ENCODE measurements around the gene GRIN2A. TPM values are rescaled to one million over a fixed set of nuclear protein-coding genes. Genes with fewer than 3 reads are reported as not detected.

GRIN2A gene
- total RNA-seq, 1 donor from 2014 or later = under 0.01 TPM

DNA sequence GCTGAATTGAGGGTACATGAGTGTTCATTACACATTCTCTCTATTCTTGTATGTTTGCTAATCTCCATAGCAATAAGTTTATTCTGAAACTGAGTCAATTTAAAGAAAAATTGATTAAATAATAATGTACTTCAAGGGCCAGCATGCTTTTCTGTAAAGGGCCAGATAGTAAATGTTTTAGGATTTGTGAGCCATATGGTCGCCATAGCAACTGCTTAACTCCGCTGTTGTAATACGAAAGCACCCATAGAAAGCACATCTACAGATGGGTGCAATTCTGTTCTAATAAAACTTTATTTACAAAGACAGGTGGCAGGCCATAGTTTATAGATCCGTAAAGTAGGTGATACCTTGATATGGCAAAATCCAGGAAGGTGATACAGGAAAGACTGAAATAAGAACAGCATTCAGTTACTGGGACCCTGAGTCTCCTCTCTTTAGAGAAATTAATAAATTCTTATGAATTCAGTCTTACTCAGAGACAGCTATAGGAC is 36.6 kb downstream of the GRIN2A start:
- H3K36me3 ChIP-seq (ENCODE audit: control insufficient read depth, insufficient read depth, low read length) = no peaks in the 10 kb centered on the region
- DNase-seq (ENCODE audit: low read depth) = no peak
- no peaks in the 10 kb centered on the region for H3K27me3 ChIP-seq (ENCODE audit: control insufficient read depth, insufficient read depth, low read length)
- no peak overlapping the region for H3K4me3 ChIP-seq (ENCODE audit: low read depth, low read length)
- TF ChIP-seq CTCF (IDR thresholded peaks at IDR 0.05; ENCODE audit: insufficient read depth, low read length, poor library complexity, severe bottlenecking) = no peak

GRCh38 chr16:10141671-10142070 is 40.6 kb downstream of the GRIN2A start:
- no peak for DNase-seq (ENCODE audit: low read depth)
- Histone ChIP-seq H3K27me3 (ENCODE audit: control insufficient read depth, insufficient read depth, low read length) (no peaks in the 10 kb centered on the region), H3K4me3 (ENCODE audit: low read depth, low read length) (no peak overlapping the region), H3K36me3 (ENCODE audit: control insufficient read depth, insufficient read depth, low read length) (no peaks in the 10 kb centered on the region)
- no peak for TF ChIP-seq CTCF (IDR thresholded peaks at IDR 0.05; ENCODE audit: insufficient read depth, low read length, poor library complexity, severe bottlenecking)

DNA sequence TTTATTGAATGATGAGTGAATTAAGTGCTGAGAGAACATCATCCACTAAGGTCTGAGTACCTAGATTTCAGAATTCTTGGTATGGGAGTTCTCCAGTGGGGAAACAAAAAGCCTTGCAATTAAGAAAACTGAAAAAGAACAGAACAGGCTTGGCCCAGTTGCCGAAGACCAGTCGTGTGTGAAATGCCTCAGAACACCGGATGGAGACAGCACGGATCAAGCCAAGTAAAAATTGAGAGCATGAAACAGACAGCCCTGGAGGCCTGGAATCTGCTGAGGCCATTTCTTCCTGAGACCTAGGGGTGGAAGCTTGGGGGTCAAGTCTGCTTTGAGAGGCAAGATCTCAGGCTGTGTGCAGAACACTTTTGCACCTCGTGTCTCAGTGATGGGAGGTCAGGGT is 43.3 kb downstream of the GRIN2A start:
- TF ChIP-seq CTCF (IDR thresholded peaks at IDR 0.05; ENCODE audit: insufficient read depth, low read length, poor library complexity, severe bottlenecking) = no peak

GRCh38 chr16:10137341-10137740 is 44.9 kb downstream of the GRIN2A start:
- no peak for DNase-seq (ENCODE audit: low read depth)
- Histone ChIP-seq H3K4me3 (ENCODE audit: low read depth, low read length) (no peak overlapping the region), H3K27me3 (ENCODE audit: control insufficient read depth, insufficient read depth, low read length) (no peaks in the 10 kb centered on the region), H3K36me3 (ENCODE audit: control insufficient read depth, insufficient read depth, low read length) (no peaks in the 10 kb centered on the region)
- no peak for TF ChIP-seq CTCF (IDR thresholded peaks at IDR 0.05; ENCODE audit: insufficient read depth, low read length, poor library complexity, severe bottlenecking)

More for the DNA sequence above, 43.3 kb downstream of the GRIN2A start:
- Histone ChIP-seq H3K27me3 (ENCODE audit: control insufficient read depth, insufficient read depth, low read length) (no peaks in the 10 kb centered on the region), H3K4me3 (ENCODE audit: low read depth, low read length) (no peak overlapping the region), H3K36me3 (ENCODE audit: control insufficient read depth, insufficient read depth, low read length) (no peaks in the 10 kb centered on the region)
- DNase-seq (ENCODE audit: low read depth) = no peak

DNA sequence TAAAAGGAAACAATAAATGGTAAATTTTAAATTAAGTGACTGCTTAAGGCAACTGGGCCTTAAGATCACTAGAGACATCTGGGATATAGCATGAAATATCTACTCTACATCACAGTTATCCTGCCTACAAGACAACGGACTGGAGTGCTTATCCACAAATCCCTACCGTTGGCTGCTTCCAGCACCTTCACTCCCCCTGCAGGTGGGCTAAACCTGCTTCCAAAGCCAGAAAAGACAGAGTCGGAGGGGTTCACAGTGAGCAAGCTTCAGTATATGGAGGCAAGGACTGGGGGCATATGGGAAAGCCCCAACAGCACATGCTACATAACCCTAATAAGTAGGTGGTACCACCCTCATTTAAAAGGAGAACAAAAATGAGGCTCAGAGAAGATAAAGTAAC is 45.3 kb downstream of the GRIN2A start:
- Histone ChIP-seq H3K27me3 (ENCODE audit: control insufficient read depth, insufficient read depth, low read length) (no peaks in the 10 kb centered on the region), H3K36me3 (ENCODE audit: control insufficient read depth, insufficient read depth, low read length) (no peaks in the 10 kb centered on the region), H3K4me3 (ENCODE audit: low read depth, low read length) (no peak overlapping the region)
- DNase-seq (ENCODE audit: low read depth) = no peak
- TF ChIP-seq CTCF (IDR thresholded peaks at IDR 0.05; ENCODE audit: insufficient read depth, low read length, poor library complexity, severe bottlenecking) = no peak

- no peak for TF ChIP-seq CTCF (IDR thresholded peaks at IDR 0.05; ENCODE audit: insufficient read depth, low read length, poor library complexity, severe bottlenecking)
- no peak for DNase-seq (ENCODE audit: low read depth)
- no peaks in the 10 kb centered on the region for H3K36me3 ChIP-seq (ENCODE audit: control insufficient read depth, insufficient read depth, low read length)
- no peaks in the 10 kb centered on the region for H3K27me3 ChIP-seq (ENCODE audit: control insufficient read depth, insufficient read depth, low read length)
- H3K4me3 ChIP-seq (ENCODE audit: low read depth, low read length) = no peak overlapping the region
Measured at GRCh38 chr16:10130538-10130937, 51.7 kb downstream of the GRIN2A start.
